H1 (cell line): Measurements from ENCODE around the gene LAT. TPM values are rescaled to one million over a fixed set of nuclear protein-coding genes. Genes with fewer than 3 reads are reported as not detected.
"Not testable (repeated sequence)": the region's sequence is repeated elsewhere in the genome, so short reads cannot be mapped to it uniquely, and the experiment has no call there.

Experiments
- CTCF ChIA-PET: fragments of 300-600 bp; sonication (Branson Sonifier 250); formaldehyde crosslinking; loops from one replicate; lab custom pipeline; 2021; ENCODE audit not compliant: partially characterized antibody; lab: Charles Lee
- POLR2A ChIA-PET: fragments of 300-600 bp; sonication (Branson Sonifier 250); formaldehyde crosslinking; loops from one replicate; lab custom pipeline; 2021; ENCODE audit warnings: inconsistent platforms; ENCODE audit not compliant: partially characterized antibody; lab: Charles Lee
- DNase-seq, 2 experiments: peaks; one replicate each; pipeline versions ENCODE4 v3.0.0 to v3.0.0-alpha.2; 2010 to 2022; ENCODE audit warnings: low spot score in 2 of 2, low read depth in 1 of 2, mixed read lengths in 1 of 2
- FAIRE-seq: peaks from 2 replicates; lab custom pipeline; 2011; peaks lifted over from hg19 to GRCh38; lab: Jason Lieb, UNC
- H2AFZ ChIP-seq: 2 replicates; pipeline ENCODE4 v1.8.1; 2012; ENCODE audit warnings: low read length, inconsistent platforms
- H2AK5ac ChIP-seq: 2 replicates; pipeline ENCODE4 v1.6.1; 2013; ENCODE audit warnings: low read depth, low read length
- H2BK120ac ChIP-seq: replicated peaks from 2 replicates; pipeline ENCODE3; 2013; ENCODE audit warnings: low read depth, low read length, inconsistent platforms
- H2BK12ac ChIP-seq: 2 replicates; pipeline ENCODE4 v1.6.1; 2013; ENCODE audit warnings: low read depth, low read length
- H2BK15ac ChIP-seq: 2 replicates; pipeline ENCODE4 v1.6.1; 2013; ENCODE audit warnings: low read length
- H2BK20ac ChIP-seq: 2 replicates; pipeline ENCODE4 v1.6.1; 2013; ENCODE audit warnings: low read length
- H2BK5ac ChIP-seq: 2 replicates; pipeline ENCODE4 v1.6.1; 2013; ENCODE audit warnings: low read depth, low read length
- H3K14ac ChIP-seq: 2 replicates; pipeline ENCODE4 v1.6.1; 2013; ENCODE audit warnings: inconsistent platforms; ENCODE audit not compliant: insufficient read length
- H3K18ac ChIP-seq: 2 replicates; pipeline ENCODE4 v1.6.1; 2013; ENCODE audit warnings: low read length; ENCODE audit errors: extremely low read depth
- H3K23ac ChIP-seq: 2 replicates; pipeline ENCODE4 v1.6.1; 2013; ENCODE audit warnings: inconsistent platforms; ENCODE audit not compliant: insufficient read length
- H3K23me2 ChIP-seq: 2 replicates; pipeline ENCODE4 v1.6.1; 2013; ENCODE audit warnings: low read depth, low read length
- H3K27ac ChIP-seq: 2 replicates; pipeline ENCODE4 v1.6.1; 2011; ENCODE audit warnings: low read depth, low read length, inconsistent platforms
- H3K27me3 ChIP-seq, 4 experiments: replicated peaks in 1 of 4; 1 replicate in 1 of 4; 2 replicates in 3 of 4; pipeline versions ENCODE4 v1.6.1 to v1.8.1; 2011 to 2013; ENCODE audit warnings: low read length in 3 of 4, mild to moderate bottlenecking in 3 of 4, inconsistent platforms in 2 of 4, mixed read lengths in 2 of 4, moderate library complexity in 1 of 4; ENCODE audit not compliant: control insufficient read depth in 3 of 4, insufficient read depth in 3 of 4; ENCODE audit errors: extremely low read depth in 1 of 4
- H3K36me3 ChIP-seq, 4 experiments: 2 replicates each; pipeline versions ENCODE4 v1.6.1 to v1.8.1; 2011 to 2013; ENCODE audit warnings: mild to moderate bottlenecking in 4 of 4, low read length in 3 of 4, moderate library complexity in 2 of 4, control low read depth in 1 of 4, inconsistent platforms in 1 of 4; ENCODE audit not compliant: insufficient read depth in 4 of 4, control insufficient read depth in 2 of 4
- H3K4ac ChIP-seq: replicated peaks from 2 replicates; pipeline ENCODE3; 2013; ENCODE audit warnings: low read length, low read depth, mixed read lengths, inconsistent platforms; ENCODE audit not compliant: insufficient read length
- H3K4me1 ChIP-seq, 4 experiments: replicated peaks in 1 of 4; 1 replicate in 1 of 4; 2 replicates in 3 of 4; pipeline versions ENCODE4 v1.6.1 to v1.8.1; 2011 to 2013; ENCODE audit warnings: low read length in 3 of 4, inconsistent platforms in 2 of 4, mixed read lengths in 1 of 4; ENCODE audit not compliant: insufficient read depth in 4 of 4, control insufficient read depth in 3 of 4
- H3K4me2 ChIP-seq, 2 experiments: 2 replicates each; pipeline versions ENCODE4 v1.6.1 to v1.8.1; 2011 to 2013; ENCODE audit warnings: low read depth in 2 of 2, low read length in 2 of 2, control low read depth in 1 of 2, inconsistent platforms in 1 of 2, mild to moderate bottlenecking in 1 of 2; ENCODE audit not compliant: insufficient read depth in 1 of 2
- H3K4me3 ChIP-seq, 4 experiments: fragments of 200-600, 300-600 bp in 1 of 4; sonication (generic), shearing (Covaris generic), sonication (Bioruptor Twin) in 1 of 4; 2 replicates each; pipeline versions ENCODE4 v1.5.1 to v1.8.1; 2011 to 2016; ENCODE audit warnings: low read length in 4 of 4, low read depth in 3 of 4, control low read depth in 2 of 4, inconsistent platforms in 2 of 4, mild to moderate bottlenecking in 2 of 4, mixed read lengths in 1 of 4, moderate library complexity in 1 of 4; ENCODE audit not compliant: insufficient read depth in 2 of 4; ENCODE audit errors: extremely low read depth in 1 of 4
- H3K56ac ChIP-seq: replicated peaks from 2 replicates; pipeline ENCODE3; 2013; ENCODE audit warnings: low read depth, mild to moderate bottlenecking, mixed read lengths, low read length, inconsistent platforms; ENCODE audit not compliant: insufficient read length
- H3K79me1 ChIP-seq: 2 replicates; pipeline ENCODE4 v1.6.1; 2013; ENCODE audit warnings: low read depth, low read length, control low read depth
- H3K79me2 ChIP-seq, 2 experiments: 2 replicates each; pipeline versions ENCODE4 v1.6.1 to v1.8.1; 2012 to 2013; ENCODE audit warnings: low read length in 2 of 2, mild to moderate bottlenecking in 2 of 2, inconsistent platforms in 1 of 2; ENCODE audit not compliant: insufficient read depth in 2 of 2, control insufficient read depth in 1 of 2
- H3K9ac ChIP-seq, 4 experiments: replicated peaks in 1 of 4; 1 replicate in 1 of 4; 2 replicates in 3 of 4; pipeline versions ENCODE4 v1.6.1 to v1.8.1; 2011 to 2013; ENCODE audit warnings: low read depth in 3 of 4, low read length in 3 of 4, control low read depth in 2 of 4, mild to moderate bottlenecking in 2 of 4, moderate library complexity in 2 of 4, inconsistent platforms in 1 of 4; ENCODE audit errors: extremely low read depth in 1 of 4
- H3K9me3 ChIP-seq, 2 experiments: 2 replicates each; pipeline versions ENCODE4 v1.6.1 to v1.8.1; 2012 to 2013; ENCODE audit warnings: mild to moderate bottlenecking in 2 of 2, moderate library complexity in 2 of 2, control low read depth in 1 of 2, inconsistent platforms in 1 of 2, low read depth in 1 of 2, low read length in 1 of 2, mixed read lengths in 1 of 2; ENCODE audit not compliant: insufficient read depth in 2 of 2
- H4K20me1 ChIP-seq, 2 experiments: replicated peaks in 1 of 2; 2 replicates each; pipeline versions ENCODE3 to v1.8.1; 2011 to 2013; ENCODE audit warnings: inconsistent platforms in 2 of 2, low read length in 2 of 2, mild to moderate bottlenecking in 1 of 2; ENCODE audit not compliant: insufficient read depth in 2 of 2, control insufficient read depth in 1 of 2
- H4K5ac ChIP-seq: 2 replicates; pipeline ENCODE4 v1.6.1; 2013; ENCODE audit warnings: low read length, low read depth, mixed read lengths, inconsistent platforms; ENCODE audit not compliant: insufficient read length
- H4K8ac ChIP-seq: 2 replicates; pipeline ENCODE4 v1.8.0; 2013; ENCODE audit warnings: mild to moderate bottlenecking, moderate library complexity, low read length, inconsistent platforms; ENCODE audit not compliant: insufficient read depth; ENCODE audit errors: extremely low read depth
- H4K91ac ChIP-seq: replicated peaks from 2 replicates; pipeline ENCODE3; 2013; ENCODE audit warnings: low read length, mixed read lengths, inconsistent platforms; ENCODE audit not compliant: insufficient read length
- WGBS, 2 experiments: shearing (Covaris generic) in 1 of 2; methylation state at CpG; one replicate each; pipeline versions ENCODE4 v1.1.6 to v1.1.7; 2013 to 2015; ENCODE audit warnings: low lambda C conversion rate in 2 of 2, mixed read lengths in 2 of 2, inconsistent platforms in 1 of 2, low coverage in 1 of 2, missing lambda C conversion rate in 1 of 2; ENCODE audit not compliant: insufficient replicate concordance in 2 of 2, insufficient coverage in 1 of 2, insufficient read length in 1 of 2; ENCODE audit errors: extremely low coverage in 1 of 2, missing lambda C conversion rate in 1 of 2; 5-methylcytosine and 5-hydroxymethylcytosine counted together
- polyA plus RNA-seq, 7 experiments: library from polyadenylated mRNA; depleted of rRNA in 3 of 7; stranded (reverse) in 5 of 7; unstranded in 2 of 7; fragments of >200 nt in 5 of 7; fragments of 200-250 nt in 2 of 7; gene quantifications; 1 replicate in 5 of 7; 2 replicates in 1 of 7; 4 replicates in 1 of 7; pipeline versions ENCODE4 v1.2.1 to v1.2.3, GENCODE V29; 2011 to 2013; ENCODE audit warnings: missing spikeins in 2 of 7, mixed read lengths in 2 of 7
- total RNA-seq: library from RNA; stranded (reverse); fragmentation: NEBNext Ultra II Directional; extraction: Animal tissue kit (Norgen Biotek cat#: 25700); gene quantifications from 2 replicates; pipeline ENCODE4 v1.2.1, GENCODE V29; 2021

The LAT gene
- total and polyA plus RNA-seq, 2 of the 8 experiments (the other 6 are each of a cell fraction or from before 2014, with no cell fraction given) = 2.7 to 3.4 TPM

DNA sequence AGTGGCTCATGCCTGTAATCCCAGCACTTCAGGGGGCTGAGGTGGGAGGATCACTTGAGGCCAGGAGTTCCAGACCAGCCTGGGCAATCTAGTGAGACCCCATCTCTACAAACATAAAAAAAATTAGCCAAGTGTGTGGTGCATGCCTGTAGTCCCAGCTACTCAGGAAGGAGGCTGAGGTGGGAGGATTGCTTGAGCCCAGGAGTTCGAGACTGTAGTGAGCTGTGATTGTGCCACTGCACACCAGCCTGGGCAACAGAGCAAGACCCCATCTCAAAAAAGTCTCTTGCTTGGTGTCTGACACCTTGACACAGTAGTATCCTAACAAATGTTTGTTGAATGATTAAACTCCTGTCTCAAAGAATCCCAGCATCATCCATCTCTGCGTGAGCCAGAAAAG is 15.2 kb upstream of the LAT start:
- H3K4me3 ChIP-seq, H4K91ac ChIP-seq, DNase-seq, H3K23ac ChIP-seq, H4K8ac ChIP-seq, H2BK5ac ChIP-seq, H3K23me2 ChIP-seq, H3K56ac ChIP-seq, H2AFZ ChIP-seq, H4K20me1 ChIP-seq, H2BK12ac ChIP-seq, H3K79me2 ChIP-seq, H2BK15ac ChIP-seq, H4K5ac ChIP-seq, H3K79me1 ChIP-seq, H3K4ac ChIP-seq, H3K14ac ChIP-seq, H3K4me1 ChIP-seq, H3K36me3 ChIP-seq, H3K9ac ChIP-seq, H2AK5ac ChIP-seq, H3K4me2 ChIP-seq, H3K9me3 ChIP-seq, H3K18ac ChIP-seq, H2BK20ac ChIP-seq, FAIRE-seq, H3K27me3 ChIP-seq, H2BK120ac ChIP-seq, H3K27ac ChIP-seq: not testable (repeated sequence)
- POLR2A ChIA-PET = interaction anchor here (0.5 kb wide), 1 partner anchor 99 kb away, joined by 3 read pairs; no protein-coding TSS in a partner anchor
- 79% methylated on average over 2 of the region's 2 CpGs; no CpG with 5 or more reads in 1 of the 2 experiments for WGBS, 2 experiments
- CTCF ChIA-PET = interaction anchor here (2.1 to 3.3 kb wide), 2 partner anchors 8 to 11 kb away, joined by 13 to 14 read pairs; no protein-coding TSS in a partner anchor
